DOHH2 (cell line): ENCODE data around the gene P3H2.

ENCODE experiments used
- EZH2phosphoT487 ChIP-seq: fragments of 200-600 bp; sonication (generic); IDR thresholded peaks from 2 replicates; pipeline ENCODE4 v1.6.1; 2017; ENCODE audit warnings: borderline replicate concordance, mild to moderate bottlenecking, antibody characterized with exemption, low read length, moderate library complexity, mixed read lengths
- TF ChIP-seq, protein P1 (sequence below): fragments of 200-600 bp; sonication (generic); IDR thresholded peaks from one replicate; pipeline ENCODE4 v1.5.1; 2014; ENCODE audit warnings: antibody characterized with exemption, mild to moderate bottlenecking, low read depth, low read length; ENCODE audit not compliant: poor library complexity, severe bottlenecking

DNA sequence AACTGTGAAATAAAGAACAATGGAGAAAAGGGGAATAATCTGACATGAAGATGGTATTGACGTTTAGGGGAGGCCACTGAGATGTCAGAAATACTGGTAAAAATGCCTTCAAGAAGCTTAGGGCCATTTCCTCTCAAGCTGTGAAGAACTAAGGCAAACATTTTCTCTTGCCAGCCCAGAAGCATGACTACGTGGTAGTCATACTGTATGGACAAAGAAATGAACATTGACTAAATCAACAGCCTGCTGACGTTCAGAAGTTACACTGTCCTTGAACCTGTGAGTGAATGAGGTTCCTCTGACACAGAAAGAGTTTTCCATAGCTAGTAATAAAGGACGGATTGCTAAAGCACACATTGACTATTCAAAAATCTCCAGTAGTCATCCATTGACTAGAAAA lies 121.0 kb downstream of the P3H2 start:
- TF ChIP-seq, protein P1, sequence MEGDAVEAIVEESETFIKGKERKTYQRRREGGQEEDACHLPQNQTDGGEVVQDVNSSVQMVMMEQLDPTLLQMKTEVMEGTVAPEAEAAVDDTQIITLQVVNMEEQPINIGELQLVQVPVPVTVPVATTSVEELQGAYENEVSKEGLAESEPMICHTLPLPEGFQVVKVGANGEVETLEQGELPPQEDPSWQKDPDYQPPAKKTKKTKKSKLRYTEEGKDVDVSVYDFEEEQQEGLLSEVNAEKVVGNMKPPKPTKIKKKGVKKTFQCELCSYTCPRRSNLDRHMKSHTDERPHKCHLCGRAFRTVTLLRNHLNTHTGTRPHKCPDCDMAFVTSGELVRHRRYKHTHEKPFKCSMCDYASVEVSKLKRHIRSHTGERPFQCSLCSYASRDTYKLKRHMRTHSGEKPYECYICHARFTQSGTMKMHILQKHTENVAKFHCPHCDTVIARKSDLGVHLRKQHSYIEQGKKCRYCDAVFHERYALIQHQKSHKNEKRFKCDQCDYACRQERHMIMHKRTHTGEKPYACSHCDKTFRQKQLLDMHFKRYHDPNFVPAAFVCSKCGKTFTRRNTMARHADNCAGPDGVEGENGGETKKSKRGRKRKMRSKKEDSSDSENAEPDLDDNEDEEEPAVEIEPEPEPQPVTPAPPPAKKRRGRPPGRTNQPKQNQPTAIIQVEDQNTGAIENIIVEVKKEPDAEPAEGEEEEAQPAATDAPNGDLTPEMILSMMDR: no peak
- TF ChIP-seq EZH2phosphoT487: no peak
